SK-N-MC (cell line): ENCODE data around the gene TCERG1L.

Source experiments
- DNase-seq: peaks from one replicate; pipeline ENCODE4 v3.0.0-alpha.2; 2011; ENCODE audit warnings: low read depth, low spot score
- H3K27ac ChIP-seq: fragments of 200-600 bp; sonication (generic); 2 replicates; pipeline ENCODE4 v1.5.1; 2016; ENCODE audit warnings: mixed run types
- H3K36me3 ChIP-seq: fragments of 200-600 bp; sonication (generic); 2 replicates; pipeline ENCODE4 v1.6.1; 2017; ENCODE audit warnings: antibody characterized with exemption, low read length, mixed read lengths; ENCODE audit not compliant: insufficient read depth
- H3K4me3 ChIP-seq: fragments of 200-600 bp; sonication (generic); 2 replicates; pipeline ENCODE4 v1.5.1; 2016
- H3K9ac ChIP-seq: fragments of 200-600 bp; sonication (generic); 2 replicates; pipeline ENCODE4 v1.8.0; 2017; ENCODE audit warnings: mixed run types, mixed read lengths; ENCODE audit not compliant: insufficient read length
- H3K9me3 ChIP-seq: fragments of 200-600 bp; sonication (generic); 2 replicates; pipeline ENCODE4 v1.6.1; 2017; ENCODE audit warnings: low read depth, mild to moderate bottlenecking, antibody characterized with exemption, low read length, moderate library complexity, mixed read lengths
- EZH2 ChIP-seq: fragments of 200-600 bp; sonication (generic); IDR thresholded peaks from one replicate; pipeline ENCODE4 v1.6.1; 2017; ENCODE audit warnings: antibody characterized with exemption
- FOXP2 ChIP-seq: optimal IDR thresholded peaks from 2 replicates; pipeline ENCODE3; 2011; ENCODE audit warnings: mild to moderate bottlenecking, moderate library complexity; ENCODE audit not compliant: insufficient read depth; ENCODE audit errors: extremely low read length, control extremely low read depth
- POLR2AphosphoS5 ChIP-seq: IDR thresholded peaks from 2 replicates; pipeline ENCODE4 v1.6.1; 2012; ENCODE audit warnings: mild to moderate bottlenecking, low read depth, low read length, borderline replicate concordance

TCERG1L gene

DNA sequence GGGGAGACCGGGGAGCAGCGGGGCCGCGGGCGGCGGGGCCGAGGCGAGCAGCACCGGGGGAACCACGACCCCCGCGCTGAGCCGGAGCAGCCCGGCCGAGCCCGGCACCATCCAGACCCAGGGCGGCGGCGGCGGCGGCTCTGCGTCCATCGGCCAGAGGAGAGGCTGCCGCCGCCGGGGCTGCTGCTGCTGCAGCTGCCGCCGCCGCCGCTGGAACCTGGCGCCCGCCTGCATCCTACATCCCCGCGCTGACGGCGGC, 190 bp downstream of the TCERG1L start:
- Histone ChIP-seq H3K9me3 (no peaks in the 10 kb centered on the region), H3K36me3 (no peaks in the 10 kb centered on the region), H3K9ac (no peak overlapping the region), H3K4me3 (no peak overlapping the region), H3K27ac (no peak overlapping the region)
- no peak for DNase-seq
- TF ChIP-seq FOXP2 (no peak), POLR2AphosphoS5 (no peak), EZH2 (no peak)

DNA sequence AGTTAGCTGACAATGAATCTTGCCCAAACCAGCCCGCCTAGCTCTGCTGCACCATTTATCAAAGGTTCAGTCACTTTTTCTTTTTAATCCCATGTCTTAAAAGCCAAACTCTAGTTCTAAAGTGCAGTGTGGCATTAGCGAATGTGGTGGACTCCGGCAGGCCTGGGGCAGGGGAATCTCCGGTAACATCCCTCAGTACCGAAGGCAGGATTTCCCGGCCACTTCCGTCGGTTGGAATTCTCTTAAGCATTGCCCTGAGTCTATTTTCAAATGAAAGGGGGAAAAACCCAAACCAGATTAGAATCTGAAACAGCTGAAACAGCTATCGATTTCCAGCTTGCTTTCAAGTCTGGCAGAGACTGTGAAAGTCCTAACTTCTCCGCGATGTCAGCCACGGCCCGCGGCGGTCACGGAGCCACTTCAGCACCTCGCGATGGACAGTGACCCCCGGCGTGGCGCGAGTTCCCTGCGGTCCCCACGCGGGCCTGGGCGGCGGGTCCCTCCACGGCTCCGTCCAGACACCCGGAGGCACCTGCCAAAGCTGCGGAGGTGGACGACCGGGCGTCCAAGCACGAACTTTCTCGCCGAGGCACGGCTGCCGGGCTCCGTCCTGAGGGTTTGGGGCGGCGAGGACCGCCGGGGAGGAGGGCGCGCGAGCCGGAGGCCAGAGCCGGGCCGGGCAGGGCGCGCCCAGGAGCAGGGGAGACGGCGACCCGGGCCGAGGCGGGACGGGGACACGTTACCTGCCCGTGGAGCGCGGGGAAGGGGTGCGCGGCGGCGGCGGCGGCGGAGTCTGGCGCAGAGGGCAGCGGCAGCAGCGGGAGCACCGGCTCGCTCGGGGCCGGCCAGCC, 745 bp downstream of the TCERG1L start:
- H3K27ac ChIP-seq = no peak overlapping the region
- DNase-seq = no peak
- H3K9me3 ChIP-seq = no peaks in the 10 kb centered on the region
- TF ChIP-seq FOXP2 = no peak
- no peak for TF ChIP-seq POLR2AphosphoS5
- TF ChIP-seq EZH2 = no peak
- no peak overlapping the region for H3K4me3 ChIP-seq
- no peak overlapping the region for H3K9ac ChIP-seq
- H3K36me3 ChIP-seq = no peaks in the 10 kb centered on the region

DNA sequence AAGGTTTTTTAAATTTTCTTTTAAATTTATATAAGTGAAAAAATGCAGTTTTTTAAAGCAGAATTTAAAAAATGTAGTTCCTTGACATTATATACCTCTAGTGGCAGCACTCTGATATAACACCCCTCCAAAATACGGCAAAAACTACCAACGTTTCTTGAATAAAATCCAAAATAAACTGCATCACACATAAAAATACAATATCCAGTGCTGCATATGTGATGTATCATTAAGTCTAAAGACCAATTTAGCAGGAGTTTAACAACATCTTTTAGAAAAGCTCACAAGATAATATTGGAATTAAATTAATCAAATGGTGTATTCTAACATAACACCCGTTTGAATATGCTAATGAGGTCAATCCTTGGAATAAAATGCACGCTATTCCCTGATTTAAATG, 1.4 kb downstream of the TCERG1L start:
- DNase-seq = no peak
- Histone ChIP-seq H3K36me3 (no peaks in the 10 kb centered on the region), H3K4me3 (no peak overlapping the region), H3K9me3 (no peaks in the 10 kb centered on the region), H3K9ac (no peak overlapping the region), H3K27ac (no peak overlapping the region)
- TF ChIP-seq POLR2AphosphoS5 = no peak
- TF ChIP-seq EZH2 = no peak
- no peak for TF ChIP-seq FOXP2

DNA sequence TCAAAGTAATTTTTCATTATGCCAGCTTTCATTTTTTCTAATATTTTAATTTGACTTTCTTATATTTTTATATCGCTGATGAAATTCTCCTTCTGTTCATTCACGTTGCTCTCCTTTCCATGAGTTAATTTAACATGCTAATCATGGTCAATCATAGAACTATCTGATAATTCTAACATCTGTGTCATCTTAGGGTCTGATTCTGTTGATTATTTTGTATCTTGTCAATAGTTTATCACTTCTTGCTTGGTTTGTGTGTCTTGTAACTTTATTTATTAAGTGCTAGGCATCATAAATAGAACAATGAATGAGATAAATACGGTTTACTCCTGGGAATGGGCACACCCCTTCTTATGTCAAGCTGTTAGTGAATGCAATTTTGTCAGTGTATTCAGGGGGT, 11.0 kb downstream of the TCERG1L start:
- H3K4me3 ChIP-seq = no peak overlapping the region
- TF ChIP-seq POLR2AphosphoS5 (no peak), EZH2 (no peak), FOXP2 (no peak)
- no peaks in the 10 kb centered on the region for H3K9me3 ChIP-seq
- no peak overlapping the region for H3K9ac ChIP-seq
- DNase-seq = no peak
- no peaks in the 10 kb centered on the region for H3K36me3 ChIP-seq
- H3K27ac ChIP-seq = no peak overlapping the region

GRCh38 chr10:131290781-131291180, 20.7 kb downstream of the TCERG1L start:
- H3K27ac ChIP-seq = no peak overlapping the region
- no peak overlapping the region for H3K4me3 ChIP-seq
- H3K36me3 ChIP-seq = no peaks in the 10 kb centered on the region
- DNase-seq = no peak
- no peak for TF ChIP-seq FOXP2
- TF ChIP-seq POLR2AphosphoS5 = no peak
- no peak for TF ChIP-seq EZH2
- no peak overlapping the region for H3K9ac ChIP-seq
- no peaks in the 10 kb centered on the region for H3K9me3 ChIP-seq

DNA sequence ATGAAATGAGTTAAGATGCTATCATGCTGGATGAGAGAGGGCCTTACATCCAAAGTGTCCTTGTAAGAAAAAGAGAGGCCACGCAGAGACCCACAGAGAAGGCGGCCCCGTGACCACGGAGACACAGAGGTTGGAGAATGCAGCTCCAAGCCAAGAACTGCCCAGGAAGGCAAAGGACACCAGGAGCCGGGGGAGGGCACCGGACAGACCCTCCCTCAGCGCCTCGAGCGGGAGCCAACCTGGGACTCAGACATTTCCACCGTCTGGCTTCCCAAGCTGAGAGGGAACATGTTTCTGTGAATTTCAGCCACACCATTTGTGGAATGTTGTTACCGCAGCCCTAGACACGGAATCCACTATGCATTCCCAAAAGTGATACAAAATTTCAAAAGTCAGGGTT, 22.9 kb downstream of the TCERG1L start:
- Histone ChIP-seq H3K4me3 (no peak overlapping the region), H3K9me3 (no peaks in the 10 kb centered on the region), H3K27ac (no peak overlapping the region), H3K36me3 (no peaks in the 10 kb centered on the region), H3K9ac (no peak overlapping the region)
- TF ChIP-seq EZH2 (no peak), FOXP2 (no peak), POLR2AphosphoS5 (no peak)
- DNase-seq = no peak

- no peak for DNase-seq
- Histone ChIP-seq H3K36me3 (no peaks in the 10 kb centered on the region), H3K4me3 (no peak overlapping the region)
These were observed 28.6 kb downstream of the TCERG1L start for GRCh38 chr10:131282961-131283360.

DNA sequence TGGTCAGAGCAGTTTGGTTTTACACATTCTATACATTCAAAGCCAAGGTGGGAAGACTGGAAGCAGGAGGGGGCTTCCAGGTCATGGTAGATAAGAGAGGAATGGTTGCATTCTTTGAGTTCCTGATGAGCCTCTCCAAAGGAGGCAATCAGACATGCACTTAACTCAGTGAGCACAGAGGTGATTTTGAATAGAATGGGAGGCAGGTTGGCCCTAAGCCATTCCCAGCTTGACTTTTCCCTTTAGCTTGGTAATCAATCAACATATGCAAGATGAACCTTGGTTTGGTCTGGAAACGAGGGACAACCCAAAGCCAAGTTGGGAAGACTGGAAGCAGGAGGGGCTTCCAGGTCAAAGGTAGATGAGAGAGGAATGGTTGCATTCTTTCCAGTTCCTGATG, 31.4 kb downstream of the TCERG1L start:
- TF ChIP-seq EZH2 (no peak), POLR2AphosphoS5 (no peak), FOXP2 (no peak)

More at GRCh38 chr10:131282961-131283360, 28.6 kb downstream of the TCERG1L start:
- Histone ChIP-seq H3K27ac (no peak overlapping the region), H3K9me3 (no peaks in the 10 kb centered on the region), H3K9ac (no peak overlapping the region)
- TF ChIP-seq FOXP2 (no peak), EZH2 (no peak), POLR2AphosphoS5 (no peak)

GRCh38 chr10:131279516-131279915, 32.0 kb downstream of the TCERG1L start:
- H3K9me3 ChIP-seq = no peaks in the 10 kb centered on the region
- H3K4me3 ChIP-seq = no peak overlapping the region
- H3K36me3 ChIP-seq = no peaks in the 10 kb centered on the region
- no peak overlapping the region for H3K9ac ChIP-seq
- no peak for TF ChIP-seq FOXP2
- TF ChIP-seq EZH2 = no peak
- TF ChIP-seq POLR2AphosphoS5 = no peak
- no peak overlapping the region for H3K27ac ChIP-seq
- no peak for DNase-seq

More for the DNA sequence above, 31.4 kb downstream of the TCERG1L start:
- H3K9me3 ChIP-seq = no peaks in the 10 kb centered on the region
- no peaks in the 10 kb centered on the region for H3K36me3 ChIP-seq
- DNase-seq = no peak
- no peak overlapping the region for H3K4me3 ChIP-seq
- H3K27ac ChIP-seq = no peak overlapping the region
- H3K9ac ChIP-seq = no peak overlapping the region
